DND-41 (cell line): Measurements from ENCODE around the gene XPR1.

ENCODE experiments used
- ATAC-seq: fragments of 200-7000 bp; cut with Tn5 transposase; 3 replicates; pipeline ENCODE4 v1.9.1; 2021; ENCODE audit warnings: low read depth; ENCODE audit not compliant: insufficient read depth
- DNase-seq: peaks from one replicate; pipeline ENCODE4 v3.0.0-alpha.2; 2020
- H2AFZ ChIP-seq: 2 replicates; pipeline ENCODE4 v1.6.0; 2012; ENCODE audit warnings: low read depth, low read length
- H3K27ac ChIP-seq: 2 replicates; pipeline ENCODE4 v1.5.1; 2012; ENCODE audit warnings: low read length, inconsistent platforms
- H3K27me3 ChIP-seq: fragments of 200-600 bp; sonication (generic); 2 replicates; pipeline ENCODE4 v1.6.0; 2012; ENCODE audit warnings: low read length, mild to moderate bottlenecking, inconsistent platforms; ENCODE audit not compliant: insufficient read depth, poor library complexity
- H3K36me3 ChIP-seq: 2 replicates; pipeline ENCODE4 v1.5.1; 2012; ENCODE audit warnings: low read length, inconsistent platforms; ENCODE audit not compliant: insufficient read depth
- H3K4me1 ChIP-seq: 2 replicates; pipeline ENCODE4 v1.5.1; 2012; ENCODE audit warnings: mild to moderate bottlenecking, low read length; ENCODE audit not compliant: insufficient read depth
- H3K4me2 ChIP-seq: 2 replicates; pipeline ENCODE4 v1.6.0; 2012; ENCODE audit warnings: mild to moderate bottlenecking, moderate library complexity, low read length, inconsistent platforms; ENCODE audit not compliant: insufficient read depth
- H3K4me3 ChIP-seq, 2 experiments: fragments of 200-600 bp in 1 of 2; shearing (Covaris generic) in 1 of 2; 2 replicates each; pipeline ENCODE4 v1.5.1; 2012 to 2016; ENCODE audit warnings: inconsistent platforms in 2 of 2, low read length in 2 of 2, mild to moderate bottlenecking in 2 of 2, low read depth in 1 of 2, moderate library complexity in 1 of 2
- H3K79me2 ChIP-seq: 2 replicates; pipeline ENCODE4 v1.6.0; 2012; ENCODE audit warnings: low read length, inconsistent platforms; ENCODE audit not compliant: insufficient read depth
- H3K9ac ChIP-seq: 2 replicates; pipeline ENCODE4 v1.6.0; 2012; ENCODE audit warnings: low read depth, mild to moderate bottlenecking, inconsistent platforms, low read length, moderate library complexity
- H3K9me3 ChIP-seq: 2 replicates; pipeline ENCODE4 v1.5.1; 2012; ENCODE audit warnings: low read length, moderate library complexity, mild to moderate bottlenecking, inconsistent platforms; ENCODE audit not compliant: insufficient read depth, severe bottlenecking
- H4K20me1 ChIP-seq: 2 replicates; pipeline ENCODE4 v1.6.0; 2012; ENCODE audit warnings: low read length; ENCODE audit not compliant: insufficient read depth
- EZH2 ChIP-seq: IDR thresholded peaks from 3 replicates; pipeline ENCODE4 v1.6.1; 2012; ENCODE audit warnings: borderline replicate concordance, low read depth, mild to moderate bottlenecking, moderate library complexity, low read length, inconsistent platforms; ENCODE audit not compliant: severe bottlenecking
- TF ChIP-seq, protein P1 (sequence below): IDR thresholded peaks from 2 replicates; pipeline ENCODE4 v1.5.1; 2012; ENCODE audit warnings: borderline replicate concordance, low read length, moderate library complexity, mild to moderate bottlenecking; ENCODE audit not compliant: poor library complexity, severe bottlenecking; ENCODE audit errors: extremely low read depth

The XPR1 gene

DNA sequence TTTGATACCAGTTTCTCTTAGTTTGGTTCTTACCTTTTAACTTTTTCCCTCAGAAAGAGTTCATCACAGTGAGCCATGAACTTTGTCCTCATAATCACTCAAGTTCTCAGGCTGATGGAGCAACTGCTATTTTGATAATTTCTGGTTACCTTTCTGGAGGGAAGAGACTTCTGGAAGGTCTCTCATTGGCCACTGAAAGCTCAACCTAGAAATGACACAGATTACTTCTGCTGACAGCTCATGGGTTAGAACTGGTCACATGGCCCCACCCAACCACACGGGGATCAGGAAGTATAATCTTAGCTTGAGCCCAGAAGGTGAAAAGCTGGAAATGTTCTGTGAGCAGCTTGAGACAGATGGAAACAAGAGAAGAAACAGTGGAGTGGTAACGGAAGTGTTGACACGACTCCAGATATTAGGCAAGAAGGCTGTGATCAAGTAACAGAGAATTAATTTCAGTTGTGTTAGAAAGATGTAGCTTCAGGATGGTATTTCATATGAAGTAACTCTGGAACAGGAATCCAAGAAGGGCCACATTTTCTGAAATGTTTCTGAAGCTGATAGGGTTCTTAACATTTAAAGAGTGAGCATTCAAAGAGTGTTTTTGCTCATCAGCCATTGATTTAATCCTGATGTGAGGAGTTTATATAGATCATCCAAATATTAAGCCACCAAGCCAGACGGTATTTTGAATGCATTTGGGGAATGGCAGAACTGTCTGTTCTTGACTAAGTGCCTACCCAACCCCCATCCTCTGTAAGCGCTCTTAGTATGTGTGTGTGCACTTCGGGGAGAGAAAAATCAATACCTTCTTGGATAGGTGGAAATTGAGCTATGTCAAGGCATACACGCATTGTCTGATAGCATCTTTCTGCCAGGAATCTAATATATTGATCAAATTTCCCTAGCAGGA lies 21.9 kb upstream of the XPR1 start:
- H4K20me1 ChIP-seq = no peaks in the 10 kb centered on the region
- H3K79me2 ChIP-seq = no peaks in the 10 kb centered on the region
- ATAC-seq = no peak
- H3K27ac ChIP-seq = no peak overlapping the region
- H3K4me2 ChIP-seq = no peak overlapping the region
- no peak overlapping the region for H3K4me3 ChIP-seq
- no peaks in the 10 kb centered on the region for H3K4me1 ChIP-seq
- H2AFZ ChIP-seq = no peak overlapping the region
- no peak for DNase-seq
- H3K9ac ChIP-seq = no peak overlapping the region
- H3K9me3 ChIP-seq = no peaks in the 10 kb centered on the region
- H3K27me3 ChIP-seq = no peaks in the 10 kb centered on the region
- H3K36me3 ChIP-seq = no peaks in the 10 kb centered on the region
- no peak for TF ChIP-seq EZH2

DNA sequence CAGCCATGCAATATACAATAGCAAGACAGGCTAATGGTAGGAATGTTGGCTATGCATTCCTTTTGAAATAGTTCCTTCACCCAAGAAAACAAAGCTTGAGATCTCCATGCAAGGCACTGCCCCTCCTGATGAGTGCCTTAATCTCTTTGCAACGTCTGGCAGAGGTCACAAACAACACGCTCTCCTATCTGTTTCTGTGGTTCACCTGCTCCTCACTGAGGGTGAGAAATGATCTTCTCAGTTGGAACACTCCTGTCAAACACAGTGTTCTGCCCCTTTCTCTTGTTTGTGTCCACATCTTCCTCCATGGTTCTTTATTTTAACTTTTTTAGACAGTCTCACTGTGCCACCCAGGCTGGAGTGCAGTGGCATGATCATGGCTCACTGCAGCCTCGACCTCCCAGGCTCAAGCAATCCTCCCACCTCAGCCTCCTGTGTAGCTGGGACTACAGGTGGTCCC lies 21.2 kb upstream of the XPR1 start:
- TF ChIP-seq, protein P1, sequence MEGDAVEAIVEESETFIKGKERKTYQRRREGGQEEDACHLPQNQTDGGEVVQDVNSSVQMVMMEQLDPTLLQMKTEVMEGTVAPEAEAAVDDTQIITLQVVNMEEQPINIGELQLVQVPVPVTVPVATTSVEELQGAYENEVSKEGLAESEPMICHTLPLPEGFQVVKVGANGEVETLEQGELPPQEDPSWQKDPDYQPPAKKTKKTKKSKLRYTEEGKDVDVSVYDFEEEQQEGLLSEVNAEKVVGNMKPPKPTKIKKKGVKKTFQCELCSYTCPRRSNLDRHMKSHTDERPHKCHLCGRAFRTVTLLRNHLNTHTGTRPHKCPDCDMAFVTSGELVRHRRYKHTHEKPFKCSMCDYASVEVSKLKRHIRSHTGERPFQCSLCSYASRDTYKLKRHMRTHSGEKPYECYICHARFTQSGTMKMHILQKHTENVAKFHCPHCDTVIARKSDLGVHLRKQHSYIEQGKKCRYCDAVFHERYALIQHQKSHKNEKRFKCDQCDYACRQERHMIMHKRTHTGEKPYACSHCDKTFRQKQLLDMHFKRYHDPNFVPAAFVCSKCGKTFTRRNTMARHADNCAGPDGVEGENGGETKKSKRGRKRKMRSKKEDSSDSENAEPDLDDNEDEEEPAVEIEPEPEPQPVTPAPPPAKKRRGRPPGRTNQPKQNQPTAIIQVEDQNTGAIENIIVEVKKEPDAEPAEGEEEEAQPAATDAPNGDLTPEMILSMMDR = no peak
- TF ChIP-seq EZH2 = no peak
- no peaks in the 10 kb centered on the region for H4K20me1 ChIP-seq
- H3K36me3 ChIP-seq = no peaks in the 10 kb centered on the region
- ATAC-seq = no peak
- no peak for DNase-seq
- H3K9me3 ChIP-seq = no peaks in the 10 kb centered on the region
- no peak overlapping the region for H3K9ac ChIP-seq
- no peak overlapping the region for H2AFZ ChIP-seq
- H3K4me2 ChIP-seq = no peak overlapping the region
- H3K27ac ChIP-seq = no peak overlapping the region
- H3K27me3 ChIP-seq = no peaks in the 10 kb centered on the region
- H3K79me2 ChIP-seq = no peaks in the 10 kb centered on the region
- H3K4me3 ChIP-seq = no peak overlapping the region
- no peaks in the 10 kb centered on the region for H3K4me1 ChIP-seq

DNA sequence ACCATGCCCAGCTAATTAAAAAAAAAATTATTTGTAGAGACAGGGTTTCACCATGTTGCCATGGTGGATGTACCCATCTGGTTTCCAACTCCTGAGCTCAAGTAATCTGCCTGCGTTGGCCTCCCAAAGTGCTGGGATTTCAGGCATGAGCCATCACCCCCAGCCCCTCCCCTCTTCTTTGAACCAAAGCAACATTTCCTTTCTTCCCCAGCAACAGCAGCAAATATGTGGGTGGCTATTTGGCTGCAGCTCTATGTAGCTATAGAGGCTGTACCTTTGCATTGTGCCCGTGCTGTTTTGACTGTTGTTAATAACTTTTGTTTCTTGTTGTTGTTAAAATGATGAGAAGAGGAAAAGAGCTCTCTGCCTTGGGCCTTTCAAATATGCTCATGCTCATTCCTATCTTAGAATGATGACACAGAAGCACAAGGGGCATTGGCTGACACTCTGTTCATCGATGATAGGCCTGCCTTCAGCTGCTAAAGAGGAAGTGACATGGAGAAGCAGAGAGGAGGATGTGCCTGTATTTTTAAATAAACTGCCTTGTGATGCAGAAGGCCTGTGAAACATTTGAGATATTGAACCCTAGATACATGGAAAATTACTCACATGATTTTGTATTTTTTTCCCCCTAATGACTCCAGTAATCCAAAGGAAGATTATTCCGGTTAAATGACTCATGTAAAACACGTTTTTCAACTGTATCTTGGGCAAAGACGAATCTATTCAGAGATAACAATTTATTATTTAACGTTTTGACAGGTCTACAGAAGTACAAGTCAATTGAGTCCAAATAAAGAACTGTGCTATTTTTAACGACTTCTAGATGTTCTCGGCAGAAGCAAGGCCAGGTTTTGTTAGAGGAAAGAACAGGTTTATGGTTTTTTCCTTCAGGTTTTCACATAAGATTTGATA lies 20.5 kb upstream of the XPR1 start:
- Histone ChIP-seq H3K79me2 (no peaks in the 10 kb centered on the region), H3K9ac (no peak overlapping the region), H3K4me1 (no peaks in the 10 kb centered on the region), H2AFZ (0 out of 2 replicates have a peak overlapping the region, but pooled peaks have one; percentile 7), H3K27ac (no peak overlapping the region), H4K20me1 (no peaks in the 10 kb centered on the region), H3K36me3 (no peaks in the 10 kb centered on the region), H3K27me3 (no peaks in the 10 kb centered on the region), H3K4me2 (no peak overlapping the region), H3K9me3 (no peaks in the 10 kb centered on the region), H3K4me3 (no peak overlapping the region)
- TF ChIP-seq EZH2 = no peak
- TF ChIP-seq, protein P1 = no peak
- ATAC-seq (no peak), DNase-seq (no peak)

DNA sequence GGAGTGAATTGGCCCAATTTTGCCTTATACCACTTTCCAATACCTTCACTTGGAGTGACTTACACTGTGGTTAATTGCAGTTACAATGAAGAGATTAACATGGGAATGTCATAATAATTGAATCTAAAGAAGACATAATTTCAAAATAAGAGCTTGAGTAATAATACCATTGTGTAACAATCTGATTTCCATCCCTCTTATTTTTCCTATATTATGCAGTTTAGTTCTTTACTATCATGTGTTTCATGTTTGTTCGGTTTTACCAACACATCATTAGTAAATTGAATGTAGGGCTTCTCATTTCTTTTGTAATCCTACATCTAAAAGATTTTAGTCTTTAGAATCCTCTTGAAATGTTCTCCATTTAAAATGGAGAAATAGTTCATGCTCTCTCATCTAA lies 19.2 kb upstream of the XPR1 start:
- Histone ChIP-seq H3K4me3 (no peak overlapping the region), H3K9me3 (no peaks in the 10 kb centered on the region), H2AFZ (no peak overlapping the region), H3K27ac (no peak overlapping the region), H3K27me3 (no peaks in the 10 kb centered on the region), H3K36me3 (no peaks in the 10 kb centered on the region), H3K4me1 (no peaks in the 10 kb centered on the region), H3K4me2 (no peak overlapping the region), H4K20me1 (no peaks in the 10 kb centered on the region), H3K9ac (no peak overlapping the region), H3K79me2 (no peaks in the 10 kb centered on the region)
- ATAC-seq (no peak), DNase-seq (no peak)
- TF ChIP-seq EZH2 = no peak
- TF ChIP-seq, protein P1 = no peak
